ENCODE results near the gene SEMA4G.

SEMA4G gene

DNA sequence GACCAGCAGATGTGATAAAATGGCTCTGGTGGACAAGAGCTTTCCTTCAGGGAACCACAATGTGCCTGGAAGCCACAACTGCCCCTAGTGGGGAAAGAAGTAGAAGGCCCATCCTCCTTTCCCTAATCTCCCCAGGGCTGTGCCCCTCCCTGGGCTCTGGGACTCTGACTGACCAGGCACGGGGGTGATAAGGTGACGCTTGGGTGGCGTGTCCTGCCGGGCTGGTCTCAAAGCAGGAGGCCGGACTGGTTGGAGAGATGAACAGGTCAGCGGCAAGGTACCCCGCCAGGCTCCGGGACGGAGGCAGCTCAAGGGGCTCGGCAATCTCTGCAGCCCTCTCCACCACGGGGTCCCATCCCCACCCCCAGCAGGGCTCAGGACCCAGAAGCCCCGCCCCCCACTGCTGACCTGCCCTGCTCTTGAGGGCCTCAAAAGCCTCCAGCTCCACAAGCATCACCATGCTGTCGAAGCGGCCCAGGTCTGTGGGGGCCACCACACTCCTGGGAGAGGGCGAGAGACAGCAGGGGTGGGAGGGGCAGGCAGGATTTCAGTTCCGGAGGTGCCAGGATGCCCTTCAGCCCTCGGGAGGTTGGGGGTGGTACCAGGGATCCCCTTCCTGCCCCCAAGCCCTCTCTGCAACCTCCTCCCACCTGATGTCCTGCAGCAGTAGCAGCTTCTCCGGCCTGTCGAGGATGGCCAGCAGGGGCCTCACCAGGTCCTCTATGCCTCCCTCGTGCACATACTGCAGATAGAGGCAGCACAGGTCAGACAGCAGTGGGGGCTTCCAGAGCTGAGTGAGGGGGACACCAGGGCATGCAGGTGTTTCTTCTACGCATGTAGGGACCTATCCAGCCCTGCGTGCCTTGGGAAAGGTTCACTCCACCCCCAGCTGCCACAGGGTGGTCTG is 42.5 kb downstream of the SEMA4G start:
- H3K36me3 ChIP-seq (ENCODE audit: control insufficient read depth, insufficient read depth, low read length): peaks cover 8% of the 10 kb centered on the region
- no peak overlapping the region for H3K9ac ChIP-seq (ENCODE audit: low read length)
- H3K4me1 ChIP-seq (ENCODE audit: control insufficient read depth, insufficient read depth, low read length): peaks cover 25% of the 10 kb centered on the region
- H3K4me3 ChIP-seq (ENCODE audit: low read depth, low read length): no peak overlapping the region
- H3K9me3 ChIP-seq (ENCODE audit: control insufficient read depth, insufficient read depth, low read depth, low read length): no peaks in the 10 kb centered on the region
- H3K27me3 ChIP-seq (ENCODE audit: control insufficient read depth, insufficient read depth, low read length): peaks cover 19% of the 10 kb centered on the region
- H3K27ac ChIP-seq (ENCODE audit: low read depth, low read length): no peak overlapping the region

DNA sequence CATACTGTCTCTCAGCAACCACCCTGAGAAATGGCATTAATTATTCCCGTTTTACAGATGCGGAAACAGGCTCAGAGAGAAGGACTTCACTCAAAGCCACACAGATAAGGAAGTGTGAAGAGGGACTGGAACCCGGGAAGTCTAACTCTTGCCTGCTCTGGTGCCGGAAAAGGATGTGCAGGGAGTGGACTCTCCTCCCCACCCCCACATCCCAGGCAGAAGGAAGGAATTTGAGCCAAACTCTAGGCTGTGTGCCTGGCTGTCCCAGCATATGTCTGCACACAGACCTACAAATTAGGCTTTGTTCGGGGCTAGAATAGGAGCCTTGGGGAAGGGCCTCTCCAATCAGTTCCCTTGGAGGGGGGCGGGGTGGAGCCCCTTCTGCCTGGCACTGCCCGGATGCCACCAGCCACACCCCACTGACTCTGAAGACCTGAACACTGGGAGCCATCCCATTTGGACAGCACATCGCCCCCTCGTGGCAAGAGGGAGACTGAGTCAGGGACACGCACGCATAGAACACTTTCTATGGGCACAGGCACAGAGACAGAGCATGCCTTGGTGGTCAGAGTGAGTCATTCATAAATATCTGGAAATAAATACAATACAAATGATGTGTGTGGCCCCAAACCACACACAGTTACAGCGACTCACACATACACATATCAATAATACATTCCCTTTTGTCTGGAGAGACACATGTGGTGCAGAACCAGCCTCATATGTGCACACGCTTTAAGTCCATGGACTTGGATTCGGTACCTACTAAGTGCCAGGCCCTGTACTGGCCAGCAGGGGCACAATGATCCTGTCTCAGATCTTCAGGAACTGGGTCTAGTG is 43.4 kb downstream of the SEMA4G start:
- no peaks in the 10 kb centered on the region for H3K9me3 ChIP-seq (ENCODE audit: control insufficient read depth, insufficient read depth, low read depth, low read length)
- H3K36me3 ChIP-seq (ENCODE audit: control insufficient read depth, insufficient read depth, low read length): no peaks in the 10 kb centered on the region
- H3K27me3 ChIP-seq (ENCODE audit: control insufficient read depth, insufficient read depth, low read length): peaks cover 29% of the 10 kb centered on the region
- H3K27ac ChIP-seq (ENCODE audit: low read depth, low read length): no peak overlapping the region
- H3K9ac ChIP-seq (ENCODE audit: low read length): no peak overlapping the region
- H3K4me1 ChIP-seq (ENCODE audit: control insufficient read depth, insufficient read depth, low read length): peaks cover 25% of the 10 kb centered on the region
- no peak overlapping the region for H3K4me3 ChIP-seq (ENCODE audit: low read depth, low read length)

DNA sequence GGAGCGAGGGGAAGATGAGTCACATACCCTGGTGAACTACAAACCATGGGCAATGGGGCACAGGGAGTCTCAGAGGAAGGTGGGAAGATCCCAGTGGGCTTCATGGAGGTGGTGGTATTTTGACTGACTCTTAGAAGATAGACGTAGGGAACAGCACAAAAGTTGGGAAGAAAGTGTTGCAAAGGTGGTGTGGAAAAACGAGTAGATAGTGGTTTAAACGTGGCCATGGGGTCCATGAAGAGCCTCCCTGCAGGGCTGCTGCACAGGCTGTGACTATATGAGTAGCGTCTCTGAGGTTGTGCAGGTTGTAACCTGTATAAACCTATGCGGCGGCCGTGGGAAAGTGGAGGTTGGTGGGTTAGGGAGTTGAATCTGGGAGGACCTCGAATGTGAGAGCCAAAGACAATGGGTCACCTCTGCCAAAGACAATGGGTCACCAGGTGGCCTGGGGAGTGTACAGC is 44.1 kb downstream of the SEMA4G start:
- H3K27me3 ChIP-seq (ENCODE audit: control insufficient read depth, insufficient read depth, low read length): peaks cover 35% of the 10 kb centered on the region
- no peak overlapping the region for H3K4me3 ChIP-seq (ENCODE audit: low read depth, low read length)
- H3K36me3 ChIP-seq (ENCODE audit: control insufficient read depth, insufficient read depth, low read length): no peaks in the 10 kb centered on the region
- no peak overlapping the region for H3K9ac ChIP-seq (ENCODE audit: low read length)
- H3K9me3 ChIP-seq (ENCODE audit: control insufficient read depth, insufficient read depth, low read depth, low read length): no peaks in the 10 kb centered on the region
- no peak overlapping the region for H3K27ac ChIP-seq (ENCODE audit: low read depth, low read length)
- peaks cover 22% of the 10 kb centered on the region for H3K4me1 ChIP-seq (ENCODE audit: control insufficient read depth, insufficient read depth, low read length)

DNA sequence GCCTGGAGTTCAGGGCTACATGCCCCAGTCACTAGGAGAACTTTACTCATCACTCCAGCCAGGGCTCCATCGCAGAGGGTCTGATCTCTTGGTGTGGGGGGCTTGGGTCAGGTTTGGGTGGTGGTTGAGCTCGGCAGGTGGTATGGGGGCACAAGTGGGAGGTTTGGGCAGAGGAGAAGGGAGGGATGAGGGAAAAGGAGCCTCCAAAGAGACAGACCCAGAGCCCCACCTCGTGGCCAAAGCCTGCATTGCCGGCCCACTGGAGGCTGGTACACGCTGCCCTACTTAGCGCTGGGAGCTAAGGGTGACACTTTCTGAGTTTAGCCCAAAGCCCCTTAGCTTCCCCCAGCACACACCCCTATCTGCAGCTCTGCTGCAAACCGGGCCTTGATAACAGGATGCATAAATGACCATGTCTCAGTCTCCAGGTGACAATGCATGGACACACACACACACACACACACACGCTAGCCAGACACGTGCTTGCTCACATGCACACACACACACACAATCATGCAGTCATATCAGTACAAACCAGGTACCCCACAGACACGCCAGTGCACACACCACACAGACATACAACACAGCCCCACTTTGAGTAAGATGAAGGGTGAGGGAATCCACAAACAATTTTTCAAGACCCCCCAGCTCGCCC is 45.1 kb downstream of the SEMA4G start:
- no peaks in the 10 kb centered on the region for H3K9me3 ChIP-seq (ENCODE audit: control insufficient read depth, insufficient read depth, low read depth, low read length)
- peaks cover 24% of the 10 kb centered on the region for H3K4me1 ChIP-seq (ENCODE audit: control insufficient read depth, insufficient read depth, low read length)
- H3K4me3 ChIP-seq (ENCODE audit: low read depth, low read length): no peak overlapping the region
- H3K9ac ChIP-seq (ENCODE audit: low read length): no peak overlapping the region
- peaks cover 45% of the 10 kb centered on the region for H3K27me3 ChIP-seq (ENCODE audit: control insufficient read depth, insufficient read depth, low read length)
- no peak overlapping the region for H3K27ac ChIP-seq (ENCODE audit: low read depth, low read length)
- H3K36me3 ChIP-seq (ENCODE audit: control insufficient read depth, insufficient read depth, low read length): no peaks in the 10 kb centered on the region

DNA sequence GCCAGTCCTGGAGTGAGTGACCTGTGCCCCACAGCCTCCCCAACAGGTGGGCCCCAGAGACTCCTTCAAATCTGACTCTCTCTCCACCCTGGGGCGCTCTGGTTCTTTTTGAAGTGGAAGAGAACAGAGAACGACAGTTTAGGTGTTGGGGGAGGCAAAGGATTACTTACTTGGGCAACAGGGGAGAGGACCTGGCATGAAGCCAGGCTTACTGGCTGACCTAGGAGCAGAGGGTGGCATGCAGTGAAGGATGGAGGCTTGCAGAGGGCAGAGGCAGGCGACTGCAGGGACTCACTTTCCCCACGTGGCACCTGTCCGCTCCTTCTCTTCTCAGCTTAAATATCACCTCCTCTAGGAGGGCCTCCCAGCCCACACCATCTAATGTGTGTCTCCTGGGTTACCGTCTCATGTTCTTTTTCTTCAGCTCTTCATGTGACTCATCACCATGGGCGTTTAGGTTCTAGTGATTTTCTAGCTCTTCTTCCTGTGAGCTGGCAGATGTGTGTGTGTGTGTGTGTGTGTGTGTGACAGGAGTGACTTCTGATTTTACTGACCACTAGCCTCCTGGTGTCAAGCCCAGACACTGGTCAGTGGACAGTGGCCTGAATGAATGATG is 45.8 kb downstream of the SEMA4G start:
- Histone ChIP-seq H3K36me3 (ENCODE audit: control insufficient read depth, insufficient read depth, low read length) (no peaks in the 10 kb centered on the region), H3K27ac (ENCODE audit: low read depth, low read length) (no peak overlapping the region), H3K9ac (ENCODE audit: low read length) (no peak overlapping the region), H3K27me3 (ENCODE audit: control insufficient read depth, insufficient read depth, low read length) (peaks cover 45% of the 10 kb centered on the region), H3K4me3 (ENCODE audit: low read depth, low read length) (no peak overlapping the region), H3K4me1 (ENCODE audit: control insufficient read depth, insufficient read depth, low read length) (peaks cover 24% of the 10 kb centered on the region), H3K9me3 (ENCODE audit: control insufficient read depth, insufficient read depth, low read depth, low read length) (no peaks in the 10 kb centered on the region)

DNA sequence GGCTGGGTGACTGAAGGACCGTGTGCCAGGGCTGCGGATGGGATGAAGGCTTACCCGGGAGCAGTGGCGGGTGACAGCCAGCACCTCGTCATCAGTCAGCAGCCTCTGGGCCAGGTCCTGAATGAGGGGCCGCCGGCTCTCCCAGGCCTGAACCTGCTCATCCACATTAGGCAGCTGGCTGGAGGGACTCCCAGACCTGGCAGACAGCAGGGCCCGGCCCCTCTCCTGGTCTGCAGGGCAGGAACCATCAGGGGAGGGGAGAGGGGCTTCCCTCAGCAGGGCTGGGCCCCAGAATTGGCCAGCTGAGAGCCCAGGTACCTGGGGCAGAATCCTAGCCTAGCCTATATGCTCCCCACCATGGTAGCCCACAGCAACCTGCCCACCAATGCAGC is 46.3 kb downstream of the SEMA4G start:
- Histone ChIP-seq H3K9ac (ENCODE audit: low read length) (no peak overlapping the region), H3K4me1 (ENCODE audit: control insufficient read depth, insufficient read depth, low read length) (peaks cover 24% of the 10 kb centered on the region), H3K36me3 (ENCODE audit: control insufficient read depth, insufficient read depth, low read length) (no peaks in the 10 kb centered on the region), H3K9me3 (ENCODE audit: control insufficient read depth, insufficient read depth, low read depth, low read length) (no peaks in the 10 kb centered on the region), H3K27me3 (ENCODE audit: control insufficient read depth, insufficient read depth, low read length) (peaks cover 45% of the 10 kb centered on the region), H3K4me3 (ENCODE audit: low read depth, low read length) (no peak overlapping the region), H3K27ac (ENCODE audit: low read depth, low read length) (no peak overlapping the region)

DNA sequence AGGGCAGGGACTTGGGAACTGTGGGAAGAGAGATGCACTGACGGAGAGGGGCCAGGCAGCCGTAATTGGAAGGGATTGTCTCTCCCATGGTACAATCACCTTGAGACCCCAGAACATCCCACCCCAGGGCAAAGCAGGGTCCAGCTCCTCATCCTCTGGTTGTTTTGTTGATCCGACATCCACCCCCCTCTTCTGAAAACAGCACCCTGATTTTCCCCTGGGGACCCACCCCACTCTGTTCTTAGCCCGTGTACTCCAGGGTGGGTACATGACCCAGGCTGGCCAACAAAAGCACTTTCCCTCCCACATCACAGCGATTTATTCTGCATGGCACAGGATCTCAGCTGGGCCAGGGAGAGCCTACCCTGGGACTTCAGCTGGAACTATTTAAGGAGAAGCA is 47.5 kb downstream of the SEMA4G start:
- peaks cover 20% of the 10 kb centered on the region for H3K4me1 ChIP-seq (ENCODE audit: control insufficient read depth, insufficient read depth, low read length)
- H3K27ac ChIP-seq (ENCODE audit: low read depth, low read length): no peak overlapping the region
- no peak overlapping the region for H3K4me3 ChIP-seq (ENCODE audit: low read depth, low read length)
- H3K27me3 ChIP-seq (ENCODE audit: control insufficient read depth, insufficient read depth, low read length): peaks cover 52% of the 10 kb centered on the region
- H3K9me3 ChIP-seq (ENCODE audit: control insufficient read depth, insufficient read depth, low read depth, low read length): no peaks in the 10 kb centered on the region
- no peaks in the 10 kb centered on the region for H3K36me3 ChIP-seq (ENCODE audit: control insufficient read depth, insufficient read depth, low read length)
- H3K9ac ChIP-seq (ENCODE audit: low read length): no peak overlapping the region

DNA sequence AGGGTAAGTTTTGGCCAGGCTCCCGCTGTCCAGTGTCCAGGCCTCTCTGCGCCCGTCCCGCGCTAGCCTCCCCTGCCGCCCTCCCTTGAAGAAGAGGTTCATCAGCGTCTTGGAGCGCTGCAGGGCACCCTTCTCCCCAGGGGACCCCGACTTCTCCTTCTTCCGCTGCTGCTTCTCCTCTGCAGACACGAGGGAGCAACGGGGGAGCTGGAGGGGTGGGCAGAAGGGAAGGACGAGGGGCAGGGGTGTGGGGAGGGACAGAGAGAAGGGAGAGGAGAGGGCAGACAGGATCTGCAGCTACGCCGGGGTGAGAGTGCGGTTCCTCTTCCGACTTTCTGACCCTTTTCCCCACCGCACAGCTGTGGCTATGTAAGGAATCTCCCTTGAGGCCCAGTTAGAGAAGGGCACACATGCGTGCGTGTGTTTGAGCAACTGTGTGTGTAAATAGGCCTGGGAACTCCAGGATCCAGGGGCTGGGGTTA is 48.9 kb downstream of the SEMA4G start:
- Histone ChIP-seq H3K9me3 (ENCODE audit: control insufficient read depth, insufficient read depth, low read depth, low read length) (no peaks in the 10 kb centered on the region), H3K27ac (ENCODE audit: low read depth, low read length) (no peak overlapping the region), H3K36me3 (ENCODE audit: control insufficient read depth, insufficient read depth, low read length) (no peaks in the 10 kb centered on the region), H3K9ac (ENCODE audit: low read length) (no peak overlapping the region), H3K4me3 (ENCODE audit: low read depth, low read length) (peak overlapping the region; percentile 59), H3K4me1 (ENCODE audit: control insufficient read depth, insufficient read depth, low read length) (peaks cover 15% of the 10 kb centered on the region; the same call in 1 of the 2 replicates), H3K27me3 (ENCODE audit: control insufficient read depth, insufficient read depth, low read length) (peaks cover 52% of the 10 kb centered on the region)

DNA sequence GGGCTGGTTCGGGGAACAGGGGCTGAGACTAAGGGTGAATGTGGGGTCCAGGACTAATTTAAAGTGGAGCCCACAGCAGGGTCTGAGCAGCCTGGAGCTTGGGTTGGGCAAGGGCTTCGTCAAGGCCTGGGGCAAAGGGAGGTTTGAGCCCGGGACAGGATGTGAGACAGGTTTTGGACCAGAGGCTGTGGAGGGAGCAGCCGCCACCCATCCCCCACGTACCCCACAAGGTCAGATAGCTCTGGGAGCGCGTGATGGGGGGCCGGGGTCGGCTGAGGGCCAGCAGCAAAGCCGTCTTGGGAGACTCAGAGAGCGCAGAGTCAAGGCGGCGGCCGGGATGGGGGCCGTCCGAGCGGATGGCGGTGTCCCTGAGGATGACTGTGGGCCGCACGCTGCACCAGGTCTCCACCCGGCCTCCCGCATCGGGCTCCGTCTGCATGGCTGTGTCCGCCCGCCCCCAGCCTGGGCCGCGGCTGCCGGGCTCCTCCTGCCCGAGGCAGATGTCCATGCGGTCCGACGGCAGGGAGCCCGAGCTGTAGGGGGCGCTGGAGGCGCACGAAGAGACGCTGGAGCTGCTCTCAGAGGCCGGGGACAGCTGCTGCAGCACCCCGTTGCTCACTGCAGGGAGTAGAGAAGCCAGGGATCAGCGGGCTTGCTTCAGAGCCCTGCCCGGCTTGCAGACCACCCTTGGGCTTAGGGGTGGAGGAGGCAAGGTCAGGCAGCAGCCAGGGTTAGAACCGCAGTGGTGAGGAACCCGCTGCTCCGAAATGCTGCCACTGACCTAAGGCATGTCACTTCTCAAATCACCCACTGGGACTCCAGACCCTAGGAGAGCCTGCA is 49.5 kb downstream of the SEMA4G start:
- Histone ChIP-seq H3K4me3 (ENCODE audit: low read depth, low read length) (peak overlapping the region; percentile 59), H3K9ac (ENCODE audit: low read length) (no peak overlapping the region)

More for the DNA sequence above, 49.5 kb downstream of the SEMA4G start:
- H3K4me1 ChIP-seq (ENCODE audit: control insufficient read depth, insufficient read depth, low read length): peaks cover 12% of the 10 kb centered on the region; the same call in 1 of the 2 replicates
- H3K9me3 ChIP-seq (ENCODE audit: control insufficient read depth, insufficient read depth, low read depth, low read length): no peaks in the 10 kb centered on the region
- H3K27ac ChIP-seq (ENCODE audit: low read depth, low read length): no peak overlapping the region
- H3K36me3 ChIP-seq (ENCODE audit: control insufficient read depth, insufficient read depth, low read length): no peaks in the 10 kb centered on the region
- peaks cover 52% of the 10 kb centered on the region for H3K27me3 ChIP-seq (ENCODE audit: control insufficient read depth, insufficient read depth, low read length)

All from HUES6 (cell line).